Measurements from ENCODE around the gene ATCAY.
A peak's percentile ranks its signal among the peaks of the same experiment; 100 is the strongest.
"Not testable (repeated sequence)": the region's sequence is repeated elsewhere in the genome, so short reads cannot be mapped to it uniquely, and the experiment has no call there.

Gene ATCAY

GRCh38 chr19:3855320-3855719 lies 25.2 kb upstream of the ATCAY start:
- ATAC-seq (no peak), DNase-seq (no peak)

DNA sequence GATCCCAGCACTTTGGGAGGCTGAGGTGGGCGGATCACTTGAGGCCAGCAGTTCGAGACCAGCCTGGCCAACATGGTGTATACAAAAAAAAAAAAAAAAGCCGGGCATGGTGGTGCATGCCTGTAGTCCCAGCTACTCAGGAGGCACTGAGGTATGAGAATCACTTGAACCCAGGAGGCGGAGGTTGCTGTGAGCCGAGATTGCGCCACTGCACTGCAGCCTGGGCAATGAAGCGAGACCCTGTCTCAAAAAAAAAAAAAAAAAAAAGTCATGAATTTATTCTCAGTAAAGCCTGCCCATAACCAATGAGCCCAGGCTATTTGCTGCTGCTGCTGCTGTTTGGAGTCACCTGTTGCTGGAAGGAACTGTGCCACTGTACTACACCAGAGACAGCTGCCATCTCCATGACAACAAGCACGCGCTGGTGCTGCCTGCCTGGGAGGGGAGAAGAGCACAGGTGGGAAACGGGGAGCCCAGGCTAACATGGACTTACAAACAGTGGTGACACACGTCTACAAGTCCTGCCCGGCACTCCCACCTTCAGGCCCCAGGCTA lies 23.0 kb upstream of the ATCAY start:
- no peak for DNase-seq

GRCh38 chr19:3860499-3860898 lies 20.0 kb upstream of the ATCAY start:
- no peak for ATAC-seq

More for the DNA sequence above, 23.0 kb upstream of the ATCAY start:
- ATAC-seq = no peak

DNA sequence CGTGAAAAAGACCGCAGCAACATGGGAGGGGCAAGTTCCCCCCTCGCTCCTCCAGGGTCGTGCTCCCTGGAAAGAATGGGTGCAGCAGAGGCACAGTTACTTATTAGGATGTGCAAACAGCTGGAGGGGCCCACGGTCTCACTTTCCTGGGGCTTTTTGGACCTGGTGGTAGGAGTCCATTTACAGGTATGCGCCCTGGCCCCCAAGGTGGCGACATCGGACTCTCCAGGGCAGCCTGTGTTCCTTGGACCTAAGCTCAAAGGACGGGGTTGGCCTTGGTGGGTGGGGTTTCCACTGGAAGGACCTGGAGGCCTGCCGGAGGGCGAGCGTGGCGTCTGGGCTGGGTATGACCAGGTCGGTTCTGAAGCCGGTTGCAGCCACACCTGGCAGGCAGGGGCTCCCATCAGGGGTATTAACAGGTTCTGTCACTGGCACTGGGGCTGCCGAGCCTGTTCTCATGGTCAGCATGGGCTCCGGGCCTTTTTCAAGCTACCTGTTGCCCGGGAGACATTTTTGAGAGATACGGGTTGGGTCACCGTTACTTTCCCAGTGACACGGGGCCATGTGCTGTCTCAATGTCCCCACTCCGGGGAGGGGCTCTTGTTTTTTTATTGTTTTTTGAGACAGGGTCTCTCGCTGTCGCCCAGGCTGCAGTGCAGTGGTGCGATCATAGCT lies 17.5 kb upstream of the ATCAY start:
- DNase-seq (no peak), ATAC-seq (no peak)

More at GRCh38 chr19:3860499-3860898, 20.0 kb upstream of the ATCAY start:
- no peak for DNase-seq

- ATAC-seq (no peak), DNase-seq (no peak)
These were observed 16.8 kb upstream of the ATCAY start for GRCh38 chr19:3863648-3864047.

- DNase-seq (no peak), ATAC-seq (no peak)
These were observed 13.4 kb upstream of the ATCAY start for GRCh38 chr19:3866910-3867638.

- ATAC-seq = no peak
- no peak for DNase-seq
These were observed 12.3 kb upstream of the ATCAY start for GRCh38 chr19:3867971-3868769.

- DNase-seq = peak; percentile 34
- peak; percentile 9 for ATAC-seq
These were observed 11.6 kb upstream of the ATCAY start, which contains the start of gene ZFR2 for GRCh38 chr19:3868770-3869456. Gene ZFR2 (minus strand): TSS chr19:3869038. CDS start chr19:3869017, 21 bp downstream.

DNA sequence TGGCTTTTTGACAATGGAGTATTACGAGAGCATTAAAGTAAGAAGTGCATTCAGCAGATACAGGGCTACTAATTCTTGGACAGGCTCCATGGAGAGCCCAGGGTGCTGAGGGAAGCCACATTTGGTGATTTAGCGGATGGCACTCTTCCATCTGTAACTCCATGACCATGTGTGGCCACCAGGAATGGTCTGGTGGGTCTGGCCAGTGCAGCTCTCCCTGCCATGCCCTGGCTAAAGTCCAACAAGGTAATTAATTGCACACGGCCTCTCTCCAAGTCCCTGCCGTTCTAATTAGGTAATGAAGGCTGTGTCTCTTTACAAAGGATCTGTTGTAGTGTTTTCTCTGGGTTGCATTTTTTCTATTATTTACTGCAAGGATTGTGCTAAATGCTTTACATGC lies 7.3 kb upstream of the ATCAY start:
- no peak for DNase-seq
- ATAC-seq = no peak

- ATAC-seq, DNase-seq: not testable (repeated sequence)
These were observed 5.8 kb upstream of the ATCAY start for GRCh38 chr19:3874695-3875094.

DNA sequence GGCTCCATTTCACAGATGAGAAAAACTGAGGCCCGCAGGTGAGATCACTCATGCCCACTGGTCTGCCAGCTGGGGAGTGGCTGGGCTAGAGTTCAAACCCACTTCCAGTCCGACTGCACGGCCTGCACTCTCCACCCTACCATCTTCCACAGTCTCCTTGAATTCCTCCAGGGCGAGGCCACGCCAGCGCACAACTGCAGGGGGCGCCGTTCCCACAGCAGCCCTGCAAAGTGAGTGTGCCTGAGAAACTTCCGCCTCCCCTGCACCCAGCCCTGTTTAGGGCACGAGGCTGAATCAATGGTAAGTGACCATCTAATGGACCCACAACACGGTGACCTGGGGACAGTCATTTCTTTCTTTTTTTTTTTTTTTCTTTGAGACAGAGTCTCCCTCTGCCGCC lies 829 bp upstream of the ATCAY start:
- ATAC-seq (no peak), DNase-seq (peak; percentile 14)

- DNase-seq (no peak), ATAC-seq (no peak)
These were observed 971 bp downstream of the ATCAY start for GRCh38 chr19:3881272-3882040.

- ATAC-seq (no peak), DNase-seq (no peak)
These were observed 1.5 kb downstream of the ATCAY start for GRCh38 chr19:3882041-3882384.

DNA sequence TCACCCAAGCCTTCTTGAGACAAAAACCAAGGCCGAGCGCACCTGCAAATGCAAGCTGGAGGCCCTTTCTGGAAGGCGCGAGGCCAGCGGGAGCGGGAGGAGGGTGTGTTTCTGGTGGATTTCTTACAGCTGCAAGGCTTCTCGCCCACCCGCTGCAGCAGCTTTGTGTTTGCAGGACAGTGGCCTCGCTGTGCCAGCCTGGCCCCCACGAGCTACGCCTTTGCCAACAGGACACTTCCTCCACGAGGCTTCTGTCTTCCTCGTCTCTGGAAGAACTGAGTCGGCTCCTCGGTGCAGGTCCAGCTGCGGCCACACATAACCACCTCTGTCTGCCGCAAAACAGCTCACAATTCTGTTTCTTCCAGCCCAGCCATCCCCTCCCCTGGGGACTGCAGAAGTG lies 10.1 kb downstream of the ATCAY start:
- no peak for DNase-seq
- ATAC-seq = no peak

GRCh38 chr19:3893509-3894179 lies 13.2 kb downstream of the ATCAY start:
- DNase-seq (no peak), ATAC-seq (no peak)

DNA sequence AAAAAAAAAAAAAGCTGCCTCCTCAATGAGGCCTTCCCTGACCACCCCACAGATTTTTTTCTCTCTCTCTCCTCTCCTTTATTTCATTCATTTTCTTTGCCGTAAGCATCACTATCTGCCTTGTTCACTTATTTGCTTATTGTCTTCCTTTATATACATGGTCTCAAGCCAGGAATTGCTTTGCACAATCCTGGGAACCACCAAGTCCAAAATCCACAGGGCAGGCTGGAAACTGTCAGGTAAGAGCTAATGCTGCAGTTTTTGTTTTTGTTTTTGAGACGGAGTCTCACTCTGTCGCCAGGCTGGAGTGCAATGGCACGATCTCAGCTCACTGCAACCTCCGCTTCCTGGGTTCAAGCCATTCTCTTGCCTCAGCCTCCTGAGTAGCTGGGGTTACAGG lies 14.5 kb downstream of the ATCAY start:
- DNase-seq, ATAC-seq: not testable (repeated sequence)

- no peak for ATAC-seq
These were observed 15.3 kb downstream of the ATCAY start for GRCh38 chr19:3895788-3896187.

DNA sequence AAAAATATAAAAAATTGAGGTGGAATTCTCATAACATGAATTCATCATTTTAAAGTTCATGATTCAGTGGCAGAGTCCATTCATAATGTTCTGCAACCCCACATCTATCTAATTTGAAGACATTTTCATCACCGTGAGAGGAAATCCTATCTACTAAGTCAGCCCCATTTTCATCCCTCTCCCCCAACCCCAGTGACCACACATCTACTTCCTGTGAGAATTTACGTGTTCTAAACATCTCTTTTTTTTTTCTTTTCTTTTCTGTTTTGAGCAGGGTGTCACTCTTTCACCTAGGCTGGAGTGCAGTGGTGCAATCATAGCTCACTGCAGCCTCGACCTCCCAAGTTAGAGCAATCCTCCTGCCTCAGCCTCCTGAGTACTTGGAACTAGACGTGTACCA lies 17.5 kb downstream of the ATCAY start:
- ATAC-seq (no peak), DNase-seq (no peak)

More at GRCh38 chr19:3895788-3896187, 15.3 kb downstream of the ATCAY start:
- no peak for DNase-seq

DNA sequence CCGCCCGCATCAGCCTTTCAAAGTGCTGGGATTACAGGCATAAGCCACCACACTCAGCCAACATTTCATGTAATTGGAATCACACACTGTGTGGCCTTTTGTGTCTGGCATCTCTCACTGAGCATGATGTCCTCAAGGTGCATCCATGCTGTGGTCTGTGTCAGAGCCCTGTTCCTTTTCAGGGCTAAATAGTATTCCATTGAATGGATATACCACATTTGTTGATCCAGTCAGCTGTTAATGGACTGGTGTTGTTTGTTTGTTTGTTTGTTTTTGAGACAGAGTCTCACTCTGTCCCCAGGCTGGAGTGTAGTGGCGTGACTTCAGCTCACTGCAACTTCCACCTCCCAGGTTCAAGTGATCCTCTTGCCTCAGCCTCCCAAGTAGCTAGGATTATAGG lies 17.9 kb downstream of the ATCAY start:
- DNase-seq (no peak), ATAC-seq (no peak)

DNA sequence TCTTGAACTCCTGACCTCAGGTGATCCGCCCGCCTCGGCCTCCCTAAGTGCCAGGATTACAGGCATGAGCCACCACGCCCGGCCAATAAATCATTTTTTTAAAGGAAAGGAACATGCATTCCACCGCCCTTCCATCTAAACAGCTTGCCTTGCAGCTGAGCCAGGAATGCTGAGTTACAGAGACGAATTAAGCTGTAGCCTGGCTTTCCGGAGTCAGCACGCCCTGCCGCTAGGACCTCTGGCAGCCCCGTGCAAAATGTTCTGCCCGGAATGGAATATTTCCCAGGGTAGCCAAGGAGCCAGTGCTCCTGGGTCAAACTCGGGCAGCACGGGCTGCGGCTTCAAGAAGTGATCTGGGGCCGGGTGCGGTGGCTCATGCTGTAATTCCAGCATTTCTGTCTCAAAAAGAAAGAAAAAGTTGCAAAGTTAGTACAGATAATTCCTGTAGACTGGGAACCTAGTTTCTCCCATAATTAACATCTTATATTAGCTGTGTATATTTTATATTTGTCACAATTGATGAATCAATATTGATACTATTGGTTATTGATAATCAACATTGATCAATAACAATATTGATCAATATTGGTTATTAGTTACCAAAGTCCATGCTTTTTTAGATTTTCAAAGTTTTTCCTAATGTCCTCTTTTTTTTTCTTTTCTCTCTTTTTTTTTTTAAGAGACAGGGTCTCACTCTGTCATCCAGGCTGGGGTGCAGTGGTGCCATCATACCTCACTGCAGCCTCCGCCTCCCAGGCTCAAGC lies 19.2 kb downstream of the ATCAY start:
- DNase-seq (no peak), ATAC-seq (no peak)

Measured in stimulated activated naive CD8-positive, alpha-beta T cell treated with anti-CD3 and anti-CD28 coated beads, Interleukin-15, Interleukin-2, amounts not matched to agents 100 U/mL and 50 U/mL, for 24 hours (primary cell).